DMS153 treated with DMSO at 0.1 percent for 48 hours (cell line): ENCODE measurements around the gene ADGRD1.
A peak's percentile ranks its signal among the peaks of the same experiment; 100 is the strongest.
"Not testable (repeated sequence)": the region's sequence is repeated elsewhere in the genome, so short reads cannot be mapped to it uniquely, and the experiment has no call there.

Source experiments
- DNase-seq: peaks from one replicate; lab custom pipeline; 2025; ENCODE audit not compliant: unreplicated experiment; lab: John Stamatoyannopoulos, UW

The ADGRD1 gene

GRCh38 chr12:130953771-130954543 lies at the start of gene ADGRD1:
TSS of gene ADGRD1 (plus strand) at chr12:130953907. CDS start at chr12:130954466, 559 bp downstream.
- DNase-seq, result no peak

GRCh38 chr12:130904064-130904463 lies 49.6 kb upstream of the ADGRD1 start:
- no peak for DNase-seq

GRCh38 chr12:130904936-130905455 lies 48.7 kb upstream of the ADGRD1 start:
- DNase-seq, result not testable (repeated sequence)

- no peak for DNase-seq
Measured at GRCh38 chr12:130909111-130909510, 44.6 kb upstream of the ADGRD1 start.

- DNase-seq, result no peak
Measured at GRCh38 chr12:130911193-130911592, 42.5 kb upstream of the ADGRD1 start.

GRCh38 chr12:130911933-130912332 lies 41.8 kb upstream of the ADGRD1 start:
- DNase-seq, result no peak

- DNase-seq, result peak; percentile 53
Measured at GRCh38 chr12:130916241-130916911, 37.3 kb upstream of the ADGRD1 start.

GRCh38 chr12:130917607-130918006 lies 36.1 kb upstream of the ADGRD1 start:
- no peak for DNase-seq

- no peak for DNase-seq
Measured at GRCh38 chr12:130919086-130919485, 34.6 kb upstream of the ADGRD1 start.

- no peak for DNase-seq
Measured at GRCh38 chr12:130920119-130920703, 33.5 kb upstream of the ADGRD1 start.

GRCh38 chr12:130920723-130921381 lies 32.9 kb upstream of the ADGRD1 start:
- DNase-seq, result no peak

- DNase-seq, result no peak
Measured at GRCh38 chr12:130922511-130922953, 31.2 kb upstream of the ADGRD1 start.

GRCh38 chr12:130924966-130925665 lies 28.6 kb upstream of the ADGRD1 start:
- DNase-seq, result no peak

- no peak for DNase-seq
Measured at GRCh38 chr12:130925666-130926015, 28.1 kb upstream of the ADGRD1 start.

- DNase-seq, result no peak
Measured at GRCh38 chr12:130929363-130929762, 24.3 kb upstream of the ADGRD1 start.

- no peak for DNase-seq
Measured at GRCh38 chr12:130932061-130932930, 21.4 kb upstream of the ADGRD1 start.

GRCh38 chr12:130933269-130933995 lies 20.3 kb upstream of the ADGRD1 start:
- no peak for DNase-seq

GRCh38 chr12:130934753-130935152 lies 19.0 kb upstream of the ADGRD1 start:
- DNase-seq, result no peak

- no peak for DNase-seq
Measured at GRCh38 chr12:130936561-130936960, 17.1 kb upstream of the ADGRD1 start.
